GM21447 (cell line): ENCODE data around the gene OR5M3.

ENCODE experiments used
- ATAC-seq: cut with Tn5 transposase; IDR thresholded peaks from one replicate; pipeline ENCODE4 v1.9.1; 2021; ENCODE audit not compliant: unreplicated experiment

The OR5M3 gene

DNA sequence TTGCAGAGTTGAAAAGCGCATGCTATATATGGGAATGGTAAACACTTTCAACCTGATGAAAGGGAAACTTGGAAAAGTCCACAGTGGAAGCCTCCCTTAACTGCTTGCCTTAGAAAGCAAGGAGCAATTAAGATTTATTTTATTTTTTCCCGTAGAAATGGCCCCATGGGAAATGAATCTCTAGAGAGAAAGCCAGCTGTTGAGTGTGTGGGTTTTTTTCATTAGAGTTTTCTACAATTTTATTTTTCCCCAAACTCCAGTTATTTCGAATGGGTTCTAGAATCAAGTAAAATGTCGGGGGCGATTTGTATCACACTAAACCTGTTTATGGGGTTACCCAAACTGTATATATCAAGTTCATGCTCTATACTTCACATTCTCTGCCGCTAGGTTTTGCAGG is at the start of gene OR5M3:
TSS of gene OR5M3 (minus strand) at position 101 of the 400 bp plus-strand sequence. CDS start 2,855 bp downstream, outside the sequence.
- ATAC-seq, result no peak

DNA sequence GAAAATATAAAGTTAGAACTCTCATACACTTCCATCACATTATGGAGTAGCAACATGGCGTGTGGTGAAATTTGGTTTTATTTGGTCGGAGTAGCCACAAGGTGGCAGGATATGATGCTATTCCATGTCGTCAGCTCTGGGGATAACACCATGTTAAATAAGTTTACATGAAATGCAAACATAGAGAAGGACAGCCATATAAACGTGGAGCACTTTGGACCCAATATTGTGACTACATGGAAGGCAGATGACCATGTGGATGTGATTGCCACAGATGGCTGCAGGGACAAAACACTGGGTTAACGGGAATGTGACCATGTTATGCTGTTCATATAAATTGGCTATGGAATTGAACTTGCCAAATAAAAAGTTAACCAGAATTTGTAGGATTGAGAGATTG is 48.9 kb upstream of the OR5M3 start:
- ATAC-seq, result no peak

GRCh38 chr11:56513280-56513679 is 40.1 kb upstream of the OR5M3 start:
- ATAC-seq, result no peak

GRCh38 chr11:56509439-56509838 is 36.3 kb upstream of the OR5M3 start:
- ATAC-seq, result no peak

GRCh38 chr11:56497010-56497409 is 23.9 kb upstream of the OR5M3 start:
- no peak for ATAC-seq

DNA sequence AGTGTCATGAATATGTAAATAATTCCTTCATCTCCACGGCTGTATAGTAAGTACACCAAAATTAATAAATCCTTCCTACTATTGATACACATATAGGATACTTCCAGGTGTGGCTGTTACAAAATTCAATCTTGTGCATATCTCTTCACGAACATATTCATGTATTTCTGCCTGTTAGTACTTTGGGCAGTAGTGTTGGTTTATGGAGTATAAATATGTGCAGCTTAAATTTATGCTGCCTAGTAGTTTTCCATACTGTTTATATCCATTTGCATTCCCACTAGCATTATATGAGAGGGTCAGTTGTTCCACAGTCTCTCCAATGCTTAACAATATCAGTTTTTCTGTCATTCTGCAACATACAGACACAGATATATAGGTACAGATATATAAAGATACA is 22.0 kb upstream of the OR5M3 start:
- no peak for ATAC-seq

DNA sequence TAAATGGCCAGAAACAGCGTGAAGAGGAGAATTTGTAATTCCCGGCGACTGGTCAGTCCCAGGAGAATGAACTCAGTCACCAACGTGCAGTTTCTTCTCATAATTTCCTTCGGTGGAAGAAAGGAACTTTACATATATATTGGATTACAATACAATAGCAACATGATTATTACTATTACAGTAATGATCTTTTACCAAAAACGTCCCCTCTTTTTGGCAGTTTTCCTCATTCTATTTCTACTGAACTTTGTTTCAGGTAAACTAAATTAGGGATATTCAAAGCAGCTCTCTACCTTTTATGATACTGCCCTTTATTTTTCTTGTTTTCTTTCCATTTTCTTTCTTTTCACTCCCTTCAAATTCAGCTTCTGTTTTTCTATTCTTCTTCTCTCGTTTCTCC is 18.1 kb upstream of the OR5M3 start, which contains the start of gene OR5M8:
TSS of gene OR5M8 (minus strand) at position 101 of the 400 bp plus-strand sequence. CDS start at position 101, 0 bp downstream.
- ATAC-seq, result no peak

- ATAC-seq, result no peak
Observed at GRCh38 chr11:56486801-56487200, 13.6 kb upstream of the OR5M3 start.

DNA sequence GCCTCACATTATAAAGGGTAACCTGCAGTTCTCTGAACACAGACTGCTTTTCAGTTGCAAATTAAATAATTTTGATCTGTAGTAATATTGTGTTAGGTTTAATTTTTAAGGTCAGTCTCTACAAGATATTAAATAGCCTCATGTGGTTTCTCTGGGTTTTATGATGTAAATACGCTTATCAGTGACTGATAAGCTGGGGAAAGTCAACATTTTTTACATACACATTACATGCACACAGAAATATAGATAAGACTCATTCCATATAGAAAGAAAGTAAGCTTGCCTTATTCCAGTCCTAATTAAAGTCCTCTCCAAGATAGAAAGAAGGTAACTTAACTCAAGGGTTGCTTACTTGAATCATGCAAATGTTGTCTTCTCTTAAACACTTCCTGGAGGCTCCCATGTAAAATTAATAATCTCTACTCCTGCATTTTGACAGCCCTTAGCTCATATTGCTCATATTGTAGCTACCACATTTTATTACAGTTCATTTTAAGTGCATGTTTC is 1.6 kb upstream of the OR5M3 start:
- no peak for ATAC-seq

- no peak for ATAC-seq
Observed at GRCh38 chr11:56457076-56457475, 16.1 kb downstream of the OR5M3 start.

DNA sequence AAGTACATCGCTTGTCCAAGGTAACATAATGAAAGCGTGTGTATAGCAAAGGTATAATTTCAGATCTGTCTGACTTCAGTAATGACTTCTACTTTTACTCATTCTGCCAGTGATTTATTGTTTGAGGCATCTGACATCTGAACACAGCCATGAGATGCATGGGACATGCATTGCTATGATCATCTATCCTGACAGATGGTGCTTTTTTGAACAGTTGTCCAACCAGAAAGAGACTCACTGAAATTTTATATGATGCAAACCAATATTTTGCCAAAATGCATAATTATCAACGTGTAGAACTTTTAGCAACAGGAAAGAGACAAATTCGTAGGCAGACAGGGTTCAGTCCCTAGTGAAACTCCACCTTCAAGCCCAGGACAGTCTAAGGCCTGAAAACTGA is 19.6 kb downstream of the OR5M3 start:
- no peak for ATAC-seq
